Skeletal muscle satellite cell (primary cell): Measurements from ENCODE around the gene ANKS3.

Experiments used
- H3K27me3 ChIP-seq: 2 replicates; pipeline ENCODE4 v1.7.0; 2013; ENCODE audit warnings: low read length; ENCODE audit not compliant: control insufficient read depth, insufficient read depth
- H3K36me3 ChIP-seq: 2 replicates; pipeline ENCODE4 v1.7.0; 2013; ENCODE audit warnings: mild to moderate bottlenecking, control low read depth, low read length; ENCODE audit not compliant: insufficient read depth
- H3K4me1 ChIP-seq: 2 replicates; pipeline ENCODE4 v1.7.0; 2013; ENCODE audit warnings: low read length; ENCODE audit not compliant: control insufficient read depth, insufficient read depth
- H3K4me2 ChIP-seq: 2 replicates; pipeline ENCODE4 v1.7.0; 2013; ENCODE audit warnings: mild to moderate bottlenecking, low read length
- H3K4me3 ChIP-seq: 2 replicates; pipeline ENCODE4 v1.7.0; 2013; ENCODE audit warnings: low read length
- H3K9ac ChIP-seq: 2 replicates; pipeline ENCODE4 v1.7.0; 2013; ENCODE audit warnings: mild to moderate bottlenecking, low read depth, low read length, moderate library complexity
- H3K9me3 ChIP-seq: replicated peaks from 2 replicates; pipeline ENCODE4 v1.7.0; 2013; ENCODE audit warnings: mild to moderate bottlenecking, control low read depth, low read length

Gene ANKS3

DNA sequence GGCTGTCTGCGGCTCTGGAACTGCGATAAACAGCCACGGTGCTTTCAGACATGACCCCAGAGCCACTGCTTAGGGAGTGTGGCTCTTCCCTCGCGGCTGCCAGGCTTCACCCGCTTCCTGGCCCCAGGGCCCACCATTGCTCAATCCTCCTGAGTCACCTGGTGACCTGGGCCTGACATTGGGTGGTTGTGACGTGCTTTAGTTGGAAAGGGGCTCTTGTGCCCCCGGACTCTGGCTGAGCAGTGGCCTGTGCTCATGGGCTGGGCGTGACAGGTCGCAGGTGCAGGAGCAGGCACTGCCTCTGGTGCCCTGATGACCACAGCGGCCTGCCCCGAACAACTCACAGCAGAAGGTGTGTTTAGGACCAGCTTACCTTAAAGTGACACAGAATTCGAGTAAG, 49.3 kb downstream of the ANKS3 start:
- H3K27me3 ChIP-seq = no peaks in the 10 kb centered on the region
- no peaks in the 10 kb centered on the region for H3K4me1 ChIP-seq
- H3K4me2 ChIP-seq = no peak overlapping the region
- H3K4me3 ChIP-seq = no peak overlapping the region
- H3K36me3 ChIP-seq = peaks cover 43% of the 10 kb centered on the region
- no peak overlapping the region for H3K9ac ChIP-seq
- H3K9me3 ChIP-seq = no peaks in the 10 kb centered on the region

DNA sequence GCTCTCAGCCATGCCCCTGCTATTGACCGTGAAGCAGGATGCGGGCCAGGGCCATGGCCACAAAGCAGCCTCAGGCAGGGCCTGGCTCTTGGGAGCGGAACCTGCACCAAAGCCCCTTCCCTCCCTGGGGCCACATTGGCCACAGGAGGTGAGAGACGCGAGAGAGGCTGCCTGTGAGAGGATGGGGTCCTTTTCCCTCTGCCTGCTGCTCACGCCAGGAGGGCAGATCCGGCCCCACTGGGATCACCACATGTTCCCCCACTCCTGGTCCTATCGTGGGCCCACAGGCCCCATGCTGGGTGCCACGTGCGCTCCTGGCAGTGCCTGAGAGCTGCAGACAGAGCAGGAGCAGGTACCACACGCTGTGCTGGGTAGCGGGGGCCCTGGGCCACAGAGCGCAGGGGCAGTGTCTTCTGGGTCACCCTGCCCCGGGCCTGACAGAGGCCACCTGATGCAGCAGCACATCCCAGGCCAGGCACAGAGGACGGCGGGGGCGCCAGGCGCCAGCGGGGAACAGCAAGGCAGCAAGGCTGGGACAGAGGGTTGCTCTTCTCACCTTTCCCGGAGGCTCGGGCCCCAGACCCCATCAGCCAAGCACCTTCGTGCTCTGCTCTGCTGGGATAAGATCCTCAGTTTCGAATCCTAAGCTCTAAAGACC, 49.9 kb downstream of the ANKS3 start:
- H3K4me1 ChIP-seq = no peaks in the 10 kb centered on the region
- H3K4me3 ChIP-seq = no peak overlapping the region
- no peaks in the 10 kb centered on the region for H3K9me3 ChIP-seq
- no peaks in the 10 kb centered on the region for H3K27me3 ChIP-seq
- H3K36me3 ChIP-seq = peaks cover 42% of the 10 kb centered on the region
- H3K9ac ChIP-seq = no peak overlapping the region
- no peak overlapping the region for H3K4me2 ChIP-seq

DNA sequence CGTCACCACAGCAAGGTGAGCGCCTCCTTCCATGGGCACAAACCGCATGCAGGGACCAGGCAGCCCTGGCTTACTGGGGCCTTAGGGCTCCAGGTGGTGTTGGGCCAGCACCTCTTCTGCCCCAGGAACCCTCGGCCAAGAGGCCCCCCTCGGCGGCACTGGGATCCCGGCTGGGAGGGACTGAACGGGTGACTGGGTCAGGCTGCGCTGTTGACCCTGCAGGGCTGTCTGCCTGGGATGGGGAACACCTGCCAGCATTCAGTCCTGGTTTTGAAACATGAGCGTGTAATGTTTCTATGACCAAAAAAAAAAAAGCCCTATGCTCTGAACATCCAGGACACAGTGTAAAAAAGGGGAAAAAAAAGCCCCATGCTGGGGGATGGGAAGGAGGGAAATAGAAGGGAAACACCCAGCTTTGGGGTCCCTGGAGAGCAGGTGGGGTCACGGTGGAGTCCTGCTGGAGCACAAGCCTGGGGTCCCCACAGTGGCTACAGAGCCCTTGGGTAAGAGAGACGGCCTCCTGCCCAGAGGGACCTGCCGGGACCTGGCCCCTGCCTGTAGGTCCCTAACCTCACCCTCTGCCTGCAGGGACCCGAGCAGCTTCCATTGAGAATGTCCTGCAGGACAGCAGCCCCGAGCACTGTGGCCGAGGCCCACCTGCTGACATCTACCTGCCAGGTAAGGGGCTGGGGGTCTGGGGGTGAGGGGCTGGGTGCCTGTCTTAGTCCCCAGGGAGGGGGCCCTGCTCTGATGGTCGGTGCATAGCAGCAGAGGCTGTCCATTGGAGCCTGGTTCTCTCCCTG, 50.6 kb downstream of the ANKS3 start:
- Histone ChIP-seq H3K27me3 (no peaks in the 10 kb centered on the region), H3K4me1 (no peaks in the 10 kb centered on the region), H3K36me3 (peaks cover 38% of the 10 kb centered on the region), H3K4me2 (no peak overlapping the region), H3K4me3 (no peak overlapping the region), H3K9me3 (no peaks in the 10 kb centered on the region), H3K9ac (no peak overlapping the region)

DNA sequence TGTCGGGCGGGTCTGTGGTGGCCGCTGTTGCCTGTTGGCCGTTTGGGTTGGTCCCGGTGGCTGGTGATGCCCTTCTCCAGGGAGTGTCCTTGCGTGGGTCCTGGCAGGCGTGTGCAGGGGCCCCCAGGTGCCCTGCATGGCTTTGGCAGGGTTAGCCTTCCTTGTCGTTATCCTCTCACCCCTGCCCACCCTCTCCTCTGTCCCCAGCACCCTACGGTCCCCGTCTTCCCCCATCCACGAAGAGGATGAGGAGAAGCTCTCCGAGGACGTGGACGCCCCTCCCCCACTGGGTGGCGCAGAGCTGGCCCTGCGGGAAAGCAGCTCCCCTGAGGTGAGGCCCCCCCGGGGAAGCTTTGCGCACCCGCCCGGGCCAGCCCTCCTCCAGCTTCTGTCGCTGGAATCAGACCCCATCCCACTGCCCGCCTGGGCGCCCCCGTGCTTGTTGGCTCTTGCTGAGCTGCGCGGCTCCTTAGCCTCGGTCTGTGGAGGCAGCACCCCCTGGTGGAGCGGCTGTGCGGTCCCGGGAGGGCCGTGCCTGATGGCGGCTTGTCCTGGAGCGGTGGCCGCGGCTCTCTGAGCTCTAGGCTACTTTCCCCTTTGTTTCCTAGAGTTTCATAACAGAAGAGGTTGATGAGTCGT, 51.3 kb downstream of the ANKS3 start:
- H3K9me3 ChIP-seq = no peaks in the 10 kb centered on the region
- peaks cover 36% of the 10 kb centered on the region for H3K36me3 ChIP-seq
- H3K9ac ChIP-seq = no peak overlapping the region
- H3K4me1 ChIP-seq = no peaks in the 10 kb centered on the region
- no peaks in the 10 kb centered on the region for H3K27me3 ChIP-seq
- no peak overlapping the region for H3K4me3 ChIP-seq
- H3K4me2 ChIP-seq = no peak overlapping the region

DNA sequence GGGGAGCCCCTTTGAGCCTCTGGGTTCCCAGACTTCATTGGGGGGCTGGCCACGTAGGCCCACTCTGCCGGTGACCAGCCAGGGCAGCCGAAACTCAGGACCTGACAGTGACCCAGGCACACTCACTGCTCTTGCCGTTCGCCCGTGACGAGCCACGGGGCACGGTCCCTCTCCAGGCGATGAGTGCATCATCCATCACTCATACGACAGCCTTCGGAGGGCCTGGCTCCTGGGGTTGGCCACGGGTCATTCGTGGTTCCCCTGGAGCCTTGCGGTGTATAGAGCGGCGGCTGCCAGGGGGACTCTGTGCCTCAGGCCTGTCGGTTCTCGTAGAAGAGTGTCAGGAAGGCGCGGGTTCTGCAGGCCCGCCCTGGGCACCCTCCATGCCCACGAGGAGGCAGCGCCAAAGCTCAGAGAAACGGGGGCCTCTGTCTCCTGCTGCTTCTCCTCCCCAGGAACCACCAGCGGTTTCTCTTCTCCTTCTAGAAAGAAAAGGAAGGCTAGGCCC, 51.9 kb downstream of the ANKS3 start:
- no peak overlapping the region for H3K4me2 ChIP-seq
- H3K36me3 ChIP-seq = peaks cover 36% of the 10 kb centered on the region
- no peak overlapping the region for H3K9ac ChIP-seq
- no peaks in the 10 kb centered on the region for H3K9me3 ChIP-seq
- H3K27me3 ChIP-seq = no peaks in the 10 kb centered on the region
- H3K4me3 ChIP-seq = no peak overlapping the region
- no peaks in the 10 kb centered on the region for H3K4me1 ChIP-seq

DNA sequence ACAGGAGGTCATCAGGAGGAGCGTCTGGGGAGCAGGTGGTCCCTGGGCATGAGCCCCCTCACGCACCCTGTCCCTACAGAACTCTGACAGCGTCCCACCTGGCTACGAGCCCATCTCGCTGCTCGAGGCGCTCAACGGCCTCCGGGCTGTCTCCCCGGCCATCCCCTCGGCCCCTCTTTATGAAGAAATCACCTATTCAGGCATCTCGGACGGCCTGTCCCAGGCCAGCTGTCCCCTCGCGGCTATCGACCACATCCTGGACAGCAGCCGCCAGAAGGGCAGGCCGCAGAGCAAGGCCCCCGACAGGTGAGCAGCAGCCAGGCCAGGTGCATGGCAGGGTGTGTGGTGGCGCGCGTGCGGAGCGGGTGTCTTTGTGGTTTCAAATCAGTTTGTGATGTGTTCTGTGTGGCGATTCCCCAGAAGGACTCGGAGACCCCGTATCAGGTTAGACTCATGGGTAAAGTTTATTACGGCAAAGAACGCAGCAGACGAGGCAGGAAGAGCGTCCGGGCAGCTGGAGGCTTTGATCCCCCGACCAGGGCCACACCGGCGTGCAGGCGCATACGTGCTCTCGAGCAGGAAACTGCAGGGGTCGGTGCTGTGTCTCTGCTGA, 52.5 kb downstream of the ANKS3 start:
- Histone ChIP-seq H3K36me3 (peaks cover 37% of the 10 kb centered on the region), H3K4me2 (no peak overlapping the region), H3K9ac (no peak overlapping the region), H3K9me3 (no peaks in the 10 kb centered on the region), H3K27me3 (no peaks in the 10 kb centered on the region), H3K4me1 (no peaks in the 10 kb centered on the region), H3K4me3 (no peak overlapping the region)

DNA sequence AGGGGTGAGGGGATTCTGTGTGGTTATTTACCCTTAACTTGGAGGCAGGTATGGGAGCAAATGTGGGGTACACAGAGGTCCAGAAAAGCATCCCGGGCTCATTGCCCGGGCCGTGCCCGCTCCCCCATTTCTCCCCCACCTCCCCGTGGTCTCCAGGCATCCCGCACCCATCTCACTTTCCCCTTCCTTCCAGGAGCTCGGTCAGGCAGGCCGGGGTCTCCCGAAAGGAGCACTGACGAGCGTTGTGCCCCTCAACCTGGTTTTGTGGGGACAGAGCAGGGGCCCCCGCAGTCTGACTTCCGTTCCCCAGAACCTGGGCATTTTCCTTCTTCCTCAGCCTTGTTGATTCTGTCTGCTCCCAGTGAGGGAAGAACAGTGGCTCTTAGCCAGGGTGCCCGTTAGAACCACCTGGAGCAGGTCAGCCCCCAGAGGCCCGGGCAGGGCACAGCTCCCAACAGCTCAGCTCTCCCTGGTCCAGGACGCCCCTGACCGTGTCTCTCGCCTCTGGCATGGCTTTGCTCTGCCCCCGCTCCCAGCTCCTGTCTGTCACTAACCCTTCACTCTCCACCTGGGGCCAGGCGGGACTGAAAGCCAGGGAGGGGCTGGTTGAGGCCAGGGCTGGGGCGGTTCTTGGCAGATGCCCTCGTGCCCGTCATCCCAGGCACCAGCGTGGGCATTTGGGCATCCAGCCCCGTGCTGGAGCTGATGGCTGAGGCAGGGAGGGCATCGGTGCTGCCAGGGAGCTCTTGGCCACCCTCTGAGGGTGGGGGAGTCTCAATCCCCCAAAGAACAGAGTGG, 53.2 kb downstream of the ANKS3 start:
- H3K4me1 ChIP-seq = no peaks in the 10 kb centered on the region
- H3K27me3 ChIP-seq = no peaks in the 10 kb centered on the region
- H3K4me3 ChIP-seq = peak overlapping the region; percentile 54
- peak overlapping the region; percentile 72 for H3K4me2 ChIP-seq
- no peaks in the 10 kb centered on the region for H3K9me3 ChIP-seq
- H3K9ac ChIP-seq = peak overlapping the region; percentile 73
- H3K36me3 ChIP-seq = peaks cover 36% of the 10 kb centered on the region

DNA sequence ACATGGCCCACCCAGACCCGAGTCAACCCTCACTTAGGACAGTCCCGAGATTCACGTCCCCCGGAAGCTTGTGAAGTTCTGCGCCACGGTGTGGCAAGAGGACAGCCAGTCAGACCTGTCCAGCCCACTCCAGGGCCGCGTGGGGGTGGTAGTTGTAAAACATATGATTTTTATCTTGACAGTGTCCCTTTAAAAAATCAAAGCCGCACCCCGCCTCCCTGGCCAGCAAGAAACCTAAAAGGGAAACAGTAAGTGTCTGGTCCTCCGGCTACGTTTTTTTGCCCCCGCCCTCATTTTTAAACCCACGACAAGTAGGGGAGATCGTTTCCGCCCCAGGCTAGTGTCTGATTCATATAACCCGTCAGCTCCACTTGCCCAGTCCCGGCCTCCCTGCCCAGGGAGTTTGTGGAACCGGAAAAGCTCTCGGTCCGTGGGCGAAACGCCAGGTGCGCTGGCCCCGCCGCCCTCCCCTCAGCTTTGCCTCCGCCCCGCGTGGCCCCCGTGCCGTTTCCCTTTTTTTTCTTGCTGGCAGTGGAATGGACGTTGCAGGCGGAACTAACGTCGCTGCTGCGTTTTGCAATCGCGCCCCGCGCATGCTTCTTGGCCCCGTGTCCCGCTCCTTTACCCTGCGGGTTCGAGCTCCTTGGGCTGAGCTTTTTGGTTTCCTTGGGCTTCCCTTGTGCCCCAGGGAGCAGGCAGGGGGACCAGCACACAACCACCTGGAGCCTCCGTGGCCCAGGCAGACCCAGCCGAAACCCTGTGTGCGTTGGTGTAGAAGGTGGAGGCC, 54.0 kb downstream of the ANKS3 start:
- H3K4me1 ChIP-seq = no peaks in the 10 kb centered on the region

DNA sequence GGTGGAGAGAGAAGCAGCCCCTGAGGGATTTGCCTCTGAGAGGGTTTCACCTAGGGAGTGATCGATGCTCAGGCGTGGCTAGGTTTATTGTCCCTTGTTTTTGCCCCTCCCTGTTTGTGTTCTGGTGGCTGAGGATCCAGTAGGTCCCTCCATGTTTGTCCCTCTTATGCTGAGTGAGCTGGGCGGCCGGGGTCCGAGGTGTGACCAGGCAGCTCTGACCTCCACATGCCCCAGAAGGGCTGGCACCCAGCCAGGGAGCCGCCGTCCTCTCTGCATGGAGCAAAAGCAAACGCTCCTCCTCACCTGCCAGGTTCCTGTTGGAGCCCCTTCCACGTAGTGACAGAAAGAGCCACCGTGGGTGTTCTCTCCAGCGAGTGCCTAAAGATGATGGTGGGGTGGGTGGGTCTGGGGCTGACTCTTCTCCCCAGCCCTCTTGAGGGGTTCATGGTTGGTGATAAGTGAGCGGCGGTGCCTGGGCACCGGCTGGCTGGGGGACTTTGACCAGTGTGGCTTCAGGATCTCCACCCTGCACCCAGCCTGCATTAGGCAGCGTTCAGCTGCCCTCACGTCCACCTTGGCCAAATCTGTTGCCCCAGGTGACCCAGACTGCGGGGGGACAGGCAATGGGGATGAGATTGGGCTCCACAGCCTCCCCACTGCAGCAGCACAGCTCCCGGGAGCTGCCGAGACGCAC, 54.8 kb downstream of the ANKS3 start:
- peaks cover 30% of the 10 kb centered on the region for H3K36me3 ChIP-seq
- no peaks in the 10 kb centered on the region for H3K27me3 ChIP-seq
- peak overlapping the region; percentile 73 for H3K9ac ChIP-seq
- H3K4me3 ChIP-seq = peak overlapping the region; percentile 54
- no peaks in the 10 kb centered on the region for H3K4me1 ChIP-seq
- H3K9me3 ChIP-seq = no peaks in the 10 kb centered on the region
- H3K4me2 ChIP-seq = peak overlapping the region; percentile 72

More for the DNA sequence above, 54.0 kb downstream of the ANKS3 start:
- Histone ChIP-seq H3K27me3 (no peaks in the 10 kb centered on the region), H3K36me3 (peaks cover 37% of the 10 kb centered on the region), H3K9me3 (no peaks in the 10 kb centered on the region), H3K4me3 (peak overlapping the region; percentile 54), H3K4me2 (peak overlapping the region; percentile 72), H3K9ac (peak overlapping the region; percentile 73)

DNA sequence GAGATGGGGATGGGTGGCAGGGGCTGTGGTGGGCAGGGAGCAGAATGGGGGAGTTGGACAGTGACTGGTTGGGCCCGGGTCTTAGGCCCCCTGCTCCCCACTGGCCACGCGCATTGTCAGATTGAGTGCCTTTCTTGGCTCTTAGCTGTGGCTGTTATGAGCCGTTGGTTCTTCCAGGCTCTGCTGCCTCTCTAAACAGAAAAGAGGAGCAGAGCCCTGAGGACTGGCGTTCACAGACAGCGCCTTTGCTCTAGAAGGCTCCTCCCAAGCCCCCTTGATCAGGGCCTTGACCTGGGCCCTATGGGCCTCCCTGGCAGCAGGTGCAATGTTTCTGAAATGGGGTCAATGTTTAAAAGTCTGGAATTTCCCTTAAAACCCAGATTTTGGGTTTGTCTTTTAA, 55.5 kb downstream of the ANKS3 start:
- peaks cover 26% of the 10 kb centered on the region for H3K36me3 ChIP-seq
- H3K4me2 ChIP-seq = no peak overlapping the region
- H3K4me3 ChIP-seq = no peak overlapping the region
- no peak overlapping the region for H3K9ac ChIP-seq
- no peaks in the 10 kb centered on the region for H3K9me3 ChIP-seq
- H3K27me3 ChIP-seq = no peaks in the 10 kb centered on the region
- no peaks in the 10 kb centered on the region for H3K4me1 ChIP-seq
